ENCODE results near the gene GPR162.

GPR162 gene, protein sequence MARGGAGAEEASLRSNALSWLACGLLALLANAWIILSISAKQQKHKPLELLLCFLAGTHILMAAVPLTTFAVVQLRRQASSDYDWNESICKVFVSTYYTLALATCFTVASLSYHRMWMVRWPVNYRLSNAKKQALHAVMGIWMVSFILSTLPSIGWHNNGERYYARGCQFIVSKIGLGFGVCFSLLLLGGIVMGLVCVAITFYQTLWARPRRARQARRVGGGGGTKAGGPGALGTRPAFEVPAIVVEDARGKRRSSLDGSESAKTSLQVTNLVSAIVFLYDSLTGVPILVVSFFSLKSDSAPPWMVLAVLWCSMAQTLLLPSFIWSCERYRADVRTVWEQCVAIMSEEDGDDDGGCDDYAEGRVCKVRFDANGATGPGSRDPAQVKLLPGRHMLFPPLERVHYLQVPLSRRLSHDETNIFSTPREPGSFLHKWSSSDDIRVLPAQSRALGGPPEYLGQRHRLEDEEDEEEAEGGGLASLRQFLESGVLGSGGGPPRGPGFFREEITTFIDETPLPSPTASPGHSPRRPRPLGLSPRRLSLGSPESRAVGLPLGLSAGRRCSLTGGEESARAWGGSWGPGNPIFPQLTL

GRCh38 chr12:6821591-6822425, at the start of gene GPR162:
Gene GPR162, plus strand, starts transcription at chr12:6821821. Its CDS starts 2,078 bp downstream, at chr12:6823899.
- DNase-seq, result peak; percentile 56

GRCh38 chr12:6772331-6772695, 49.3 kb upstream of the GPR162 start, which contains the start of gene LAG3:
Gene LAG3, plus strand, starts transcription at chr12:6772520. Its CDS starts 333 bp downstream, at chr12:6772853.
- DNase-seq, result no peak

- DNase-seq, result no peak
Measured at GRCh38 chr12:6772726-6773589, 48.7 kb upstream of the GPR162 start.

- DNase-seq, result no peak
Measured at GRCh38 chr12:6773590-6774351, 47.9 kb upstream of the GPR162 start.

- DNase-seq, result no peak
Measured at GRCh38 chr12:6774499-6775062, 47.0 kb upstream of the GPR162 start.

DNA sequence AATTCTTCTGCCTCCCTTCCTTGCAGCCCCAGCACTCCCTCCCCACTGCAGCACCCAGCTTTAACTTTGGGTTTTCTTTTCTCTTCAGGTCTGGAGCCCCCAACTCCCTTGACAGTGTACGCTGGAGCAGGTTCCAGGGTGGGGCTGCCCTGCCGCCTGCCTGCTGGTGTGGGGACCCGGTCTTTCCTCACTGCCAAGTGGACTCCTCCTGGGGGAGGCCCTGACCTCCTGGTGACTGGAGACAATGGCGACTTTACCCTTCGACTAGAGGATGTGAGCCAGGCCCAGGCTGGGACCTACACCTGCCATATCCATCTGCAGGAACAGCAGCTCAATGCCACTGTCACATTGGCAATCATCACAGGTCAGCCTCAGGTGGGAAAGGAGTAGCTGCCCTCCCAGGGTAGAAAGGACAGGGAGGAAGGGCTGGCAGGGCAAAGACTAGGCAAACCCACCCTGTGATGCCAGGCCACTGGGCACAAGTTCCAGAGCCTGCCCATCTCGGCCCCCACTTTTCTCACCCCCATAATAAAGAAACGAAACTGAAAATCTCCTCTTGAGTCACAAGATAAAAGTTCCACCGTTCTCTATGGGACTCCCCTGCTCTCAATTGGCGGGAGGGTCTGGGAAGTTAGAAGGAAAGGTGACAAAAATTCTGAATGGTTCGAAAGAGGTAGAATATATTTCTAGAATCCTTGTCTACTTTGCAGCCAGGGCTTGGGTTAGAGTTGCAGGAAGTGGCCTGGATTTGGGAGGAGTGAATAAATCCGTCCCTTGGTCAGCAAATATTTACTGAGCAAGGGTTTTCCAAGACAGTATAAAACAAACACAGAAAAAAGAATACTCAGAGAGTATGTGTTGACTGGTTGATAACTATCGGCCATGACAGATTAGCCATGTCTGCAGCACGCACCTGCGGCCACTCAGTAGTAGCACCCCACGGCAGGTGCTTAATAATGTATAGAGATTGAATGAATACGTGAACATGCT, 46.1 kb upstream of the GPR162 start:
- DNase-seq, result peak; percentile 20

DNA sequence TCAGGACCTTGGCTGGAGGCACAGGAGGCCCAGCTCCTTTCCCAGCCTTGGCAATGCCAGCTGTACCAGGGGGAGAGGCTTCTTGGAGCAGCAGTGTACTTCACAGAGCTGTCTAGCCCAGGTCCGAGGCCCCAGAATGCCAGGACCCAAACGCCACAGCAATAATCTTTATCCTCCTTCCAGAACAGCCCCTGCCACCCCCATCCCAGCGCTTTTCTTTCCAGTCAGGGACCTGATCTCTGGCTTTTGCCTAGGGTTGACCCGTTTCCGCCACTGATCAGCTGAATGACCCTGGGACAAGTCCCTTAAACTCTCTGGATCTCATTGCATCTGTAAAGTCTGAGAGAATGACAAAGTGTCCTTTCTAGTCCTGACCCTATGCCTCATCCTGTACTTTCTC, 44.2 kb upstream of the GPR162 start:
- DNase-seq, result no peak

DNA sequence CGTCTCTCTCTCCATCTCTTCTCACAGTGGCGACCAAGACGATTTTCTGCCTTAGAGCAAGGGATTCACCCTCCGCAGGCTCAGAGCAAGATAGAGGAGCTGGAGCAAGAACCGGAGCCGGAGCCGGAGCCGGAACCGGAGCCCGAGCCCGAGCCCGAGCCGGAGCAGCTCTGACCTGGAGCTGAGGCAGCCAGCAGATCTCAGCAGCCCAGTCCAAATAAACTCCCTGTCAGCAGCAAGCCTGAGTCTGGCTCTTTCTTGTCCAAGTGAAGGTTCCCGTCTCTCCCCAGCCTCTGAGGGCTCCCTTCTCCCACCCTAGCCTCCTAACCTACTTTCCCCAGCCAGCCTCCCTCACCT, 43.4 kb upstream of the GPR162 start:
- DNase-seq, result no peak

- DNase-seq, result peak; percentile 93
Measured at GRCh38 chr12:6778574-6779550, 42.8 kb upstream of the GPR162 start.

DNA sequence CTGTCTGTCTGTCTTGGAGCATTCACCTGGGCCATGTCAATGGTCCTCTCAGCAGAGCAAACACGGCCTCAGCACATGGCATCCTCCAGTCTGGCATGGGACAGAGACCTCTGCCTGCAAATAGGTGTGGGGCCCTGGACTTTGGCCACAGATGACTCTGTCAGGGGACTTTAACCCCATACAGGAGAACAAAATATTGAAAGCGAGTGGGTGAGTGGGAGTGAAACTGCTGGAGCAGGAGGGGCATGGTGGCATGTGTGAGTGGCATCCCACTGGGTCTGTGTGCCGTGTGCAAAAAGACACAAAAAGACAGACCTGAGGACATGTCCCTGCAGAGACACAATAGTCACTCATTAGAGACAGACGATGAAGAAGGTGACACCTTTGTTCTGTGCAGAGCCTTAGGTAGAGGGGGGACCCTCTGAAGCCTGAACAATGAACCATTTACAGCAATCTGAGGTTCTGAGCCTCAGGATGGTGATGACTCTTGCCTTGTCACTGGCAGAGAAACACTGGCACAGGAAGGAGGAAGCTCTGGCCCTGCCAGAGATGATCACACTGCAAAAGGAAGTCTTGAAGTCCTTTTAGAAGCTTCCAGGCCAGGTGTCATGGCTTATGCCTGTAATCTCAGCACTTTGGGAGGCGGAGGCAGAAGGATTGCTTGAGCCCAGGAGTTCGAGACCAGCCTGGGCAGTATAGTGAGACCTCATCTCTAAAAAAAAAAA, 41.8 kb upstream of the GPR162 start:
- DNase-seq, result no peak

DNA sequence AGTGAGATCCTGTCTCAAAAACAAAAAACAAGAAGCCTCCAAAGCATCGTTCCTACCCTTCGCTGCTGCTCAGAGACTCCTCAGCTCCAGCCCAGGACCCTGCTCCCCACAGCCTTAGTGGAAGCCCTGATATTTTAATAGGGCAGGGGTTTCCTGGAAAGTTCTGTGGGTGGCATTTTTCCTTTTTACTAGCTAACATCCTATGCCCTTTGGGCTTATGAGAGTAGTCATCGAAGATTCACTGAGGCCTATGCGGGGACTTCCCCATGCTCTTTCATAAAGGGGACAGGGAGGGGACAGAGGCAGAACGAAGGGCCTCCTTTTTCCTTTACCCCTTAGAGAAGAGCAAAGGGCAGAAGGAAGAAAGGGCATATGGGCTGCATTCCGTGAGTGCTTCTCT, 41.0 kb upstream of the GPR162 start:
- no peak for DNase-seq

DNA sequence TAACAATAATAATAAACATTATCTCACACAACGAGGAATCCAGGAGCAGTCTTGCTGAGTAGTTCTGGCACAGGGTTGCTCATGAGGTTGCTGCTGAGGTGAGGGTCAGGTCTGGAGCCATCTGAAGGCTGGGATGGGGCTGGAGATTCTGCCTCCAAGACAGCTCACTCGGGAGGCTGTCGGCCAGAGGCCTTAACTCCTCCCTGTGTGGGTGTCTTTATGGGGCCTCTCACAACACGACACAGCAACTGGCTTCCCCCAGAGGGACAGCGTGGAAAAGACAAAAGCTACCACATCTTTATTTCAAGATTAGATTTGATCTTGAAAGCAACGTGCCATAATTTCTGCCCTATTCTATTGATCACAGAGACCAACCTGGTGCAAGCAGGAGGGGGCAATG, 39.5 kb upstream of the GPR162 start:
- no peak for DNase-seq

DNA sequence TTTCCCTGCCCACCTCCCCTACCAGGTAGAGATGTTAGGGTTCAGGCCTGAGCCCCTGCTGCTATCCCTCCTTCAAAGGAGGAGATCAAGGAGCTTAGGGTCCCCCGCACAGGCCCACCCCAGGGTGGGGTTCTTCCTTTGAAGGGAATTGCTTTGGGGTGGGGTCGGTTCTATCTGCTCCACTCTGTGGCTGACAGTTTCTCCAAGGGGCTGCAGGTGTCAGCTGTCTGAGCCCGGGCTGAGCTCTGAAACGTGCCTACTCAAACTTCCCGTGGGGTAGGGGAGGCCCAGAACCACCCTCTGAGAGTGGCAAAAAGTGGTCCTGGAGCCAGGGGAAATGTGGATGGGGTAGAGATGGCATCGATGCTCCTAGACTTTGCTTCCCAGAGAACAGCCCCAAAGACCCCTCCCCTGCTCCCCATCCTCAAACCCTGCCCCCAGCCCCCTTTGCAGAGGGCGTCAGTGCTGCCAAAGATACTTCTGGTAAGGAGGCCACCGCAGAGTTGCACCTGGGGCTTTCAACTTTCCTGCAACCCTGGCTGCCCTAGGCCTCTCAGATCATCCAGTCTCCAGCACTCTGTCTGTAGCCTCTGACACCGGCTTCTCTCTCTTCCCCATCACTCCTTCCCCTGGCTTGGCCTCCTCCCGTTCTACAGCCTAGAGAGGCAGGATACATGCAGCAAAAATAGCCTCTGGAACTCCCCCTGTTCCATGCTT, 38.6 kb upstream of the GPR162 start:
- no peak for DNase-seq

DNA sequence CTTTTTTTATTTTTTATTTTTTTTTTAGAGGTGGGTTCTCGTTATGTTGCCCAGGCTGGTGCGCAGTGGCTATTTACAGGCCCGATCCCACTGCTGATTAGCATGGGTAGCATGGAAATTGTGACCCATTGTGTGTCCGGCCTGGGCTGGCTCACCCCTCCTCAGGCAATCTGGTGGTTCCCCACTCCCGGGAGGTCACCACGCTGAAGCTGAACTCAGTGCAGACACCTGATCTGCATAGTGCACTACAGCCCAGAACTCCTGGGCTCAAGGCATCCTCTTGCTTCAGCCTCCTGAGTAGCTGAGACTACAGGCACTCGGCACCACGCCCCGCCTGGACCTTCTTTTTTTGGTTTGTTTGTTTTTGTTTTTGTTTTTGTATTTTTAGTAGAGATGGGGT, 37.8 kb upstream of the GPR162 start:
- no peak for DNase-seq

- no peak for DNase-seq
Measured at GRCh38 chr12:6784296-6784695, 37.3 kb upstream of the GPR162 start.

DNA sequence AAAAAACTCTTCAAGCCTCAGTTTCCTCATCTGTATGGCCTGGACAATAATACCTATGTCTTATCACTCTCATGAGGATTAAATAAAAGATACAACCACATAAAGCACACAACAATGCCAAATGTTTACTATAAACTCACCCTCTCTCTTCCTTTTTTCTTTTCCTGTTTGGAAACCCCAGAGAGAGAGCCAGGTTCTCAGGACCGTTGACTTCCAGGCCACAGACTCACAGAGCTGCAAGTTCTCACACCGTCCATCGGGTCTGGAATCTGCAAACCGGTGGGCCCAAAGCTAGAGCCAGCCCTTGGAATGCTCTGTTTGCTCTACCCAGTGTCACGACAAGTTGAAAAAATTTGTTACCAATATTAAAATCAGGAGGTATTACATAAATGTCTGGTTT, 36.9 kb upstream of the GPR162 start:
- no peak for DNase-seq

GRCh38 chr12:6786416-6787094, 35.1 kb upstream of the GPR162 start:
- DNase-seq, result no peak

All from NCI-H774 (cell line).